ENCODE results near the gene PLCH2. TPM values are rescaled to one million over a fixed set of nuclear protein-coding genes. Genes with fewer than 3 reads are reported as not detected.

PLCH2 gene
- total RNA-seq, 1 experiment from 2014 or later, result 0.27 TPM

GRCh38 chr1:2495026-2495425 is 18.9 kb downstream of the PLCH2 start:
- Mint-ChIP-seq H3K4me1 (ENCODE audit: low read depth, unreplicated experiment) (peaks cover 7% of the 10 kb centered on the region), H3K27me3 (ENCODE audit: insufficient read depth, unreplicated experiment) (no peaks in the 10 kb centered on the region), H3K36me3 (ENCODE audit: insufficient read depth, unreplicated experiment) (no peaks in the 10 kb centered on the region), H3K27ac (ENCODE audit: unreplicated experiment) (peak overlapping the region; percentile 72), H3K4me3 (ENCODE audit: unreplicated experiment) (no peak overlapping the region), H3K9me3 (ENCODE audit: unreplicated experiment) (no peaks in the 10 kb centered on the region)
- TF ChIP-seq, protein P1, sequence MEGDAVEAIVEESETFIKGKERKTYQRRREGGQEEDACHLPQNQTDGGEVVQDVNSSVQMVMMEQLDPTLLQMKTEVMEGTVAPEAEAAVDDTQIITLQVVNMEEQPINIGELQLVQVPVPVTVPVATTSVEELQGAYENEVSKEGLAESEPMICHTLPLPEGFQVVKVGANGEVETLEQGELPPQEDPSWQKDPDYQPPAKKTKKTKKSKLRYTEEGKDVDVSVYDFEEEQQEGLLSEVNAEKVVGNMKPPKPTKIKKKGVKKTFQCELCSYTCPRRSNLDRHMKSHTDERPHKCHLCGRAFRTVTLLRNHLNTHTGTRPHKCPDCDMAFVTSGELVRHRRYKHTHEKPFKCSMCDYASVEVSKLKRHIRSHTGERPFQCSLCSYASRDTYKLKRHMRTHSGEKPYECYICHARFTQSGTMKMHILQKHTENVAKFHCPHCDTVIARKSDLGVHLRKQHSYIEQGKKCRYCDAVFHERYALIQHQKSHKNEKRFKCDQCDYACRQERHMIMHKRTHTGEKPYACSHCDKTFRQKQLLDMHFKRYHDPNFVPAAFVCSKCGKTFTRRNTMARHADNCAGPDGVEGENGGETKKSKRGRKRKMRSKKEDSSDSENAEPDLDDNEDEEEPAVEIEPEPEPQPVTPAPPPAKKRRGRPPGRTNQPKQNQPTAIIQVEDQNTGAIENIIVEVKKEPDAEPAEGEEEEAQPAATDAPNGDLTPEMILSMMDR (IDR thresholded peaks at IDR 0.05; ENCODE audit: insufficient read depth in 1 of 2, low read depth in 1 of 2, low read length in 1 of 2, severe bottlenecking in 1 of 2, unreplicated experiment in 1 of 2), result no peak
- H3K27me3 ChIP-seq (replicated peaks; ENCODE audit: control insufficient read depth, insufficient read depth, low read length), result no peaks in the 10 kb centered on the region
- BruUV-seq (replicated peaks), result no TSS peak
- H3K4me1 ChIP-seq, result peaks cover 12% of the 10 kb centered on the region
- CTCF ChIA-PET, result no interaction called here
- POLR2A ChIA-PET, result no interaction called here
- intact Hi-C loops (cut with micrococcal nuclease; ENCODE audit: unreplicated experiment), result no loop called here
- H3K4me3 ChIP-seq (ENCODE audit: low read depth, low read length), result no peak overlapping the region
- H3K36me3 ChIP-seq (ENCODE audit: control insufficient read depth, insufficient read depth, low read length), result no peaks in the 10 kb centered on the region
- H3K9me3 ChIP-seq, result no peaks in the 10 kb centered on the region
- DNase-seq, result no peak

- H3K4me1 ChIP-seq, result peaks cover 12% of the 10 kb centered on the region
- POLR2A ChIA-PET, result no interaction called here
- H3K4me3 Mint-ChIP-seq (ENCODE audit: unreplicated experiment), result no peak overlapping the region
- no peak overlapping the region for H3K27ac Mint-ChIP-seq (ENCODE audit: unreplicated experiment)
- CTCF ChIA-PET, result no interaction called here
- DNase-seq, result no peak
- no peaks in the 10 kb centered on the region for H3K9me3 ChIP-seq
- intact Hi-C loops (cut with micrococcal nuclease; ENCODE audit: unreplicated experiment), result no loop called here
- H3K27me3 Mint-ChIP-seq (ENCODE audit: insufficient read depth, unreplicated experiment), result no peaks in the 10 kb centered on the region
- no peaks in the 10 kb centered on the region for H3K9me3 Mint-ChIP-seq (ENCODE audit: unreplicated experiment)
- H3K4me3 ChIP-seq (ENCODE audit: low read depth, low read length), result no peak overlapping the region
- H3K36me3 Mint-ChIP-seq (ENCODE audit: insufficient read depth, unreplicated experiment), result no peaks in the 10 kb centered on the region
- no peaks in the 10 kb centered on the region for H3K27me3 ChIP-seq (replicated peaks; ENCODE audit: control insufficient read depth, insufficient read depth, low read length)
- TF ChIP-seq, protein P1 (IDR thresholded peaks at IDR 0.05; ENCODE audit: insufficient read depth in 1 of 2, low read depth in 1 of 2, low read length in 1 of 2, severe bottlenecking in 1 of 2, unreplicated experiment in 1 of 2), result no peak
- BruUV-seq (replicated peaks), result no TSS peak
- H3K4me1 Mint-ChIP-seq (ENCODE audit: low read depth, unreplicated experiment), result peaks cover 7% of the 10 kb centered on the region
- H3K36me3 ChIP-seq (ENCODE audit: control insufficient read depth, insufficient read depth, low read length), result no peaks in the 10 kb centered on the region
Observed at GRCh38 chr1:2495546-2495945, 19.5 kb downstream of the PLCH2 start.

GRCh38 chr1:2496087-2496622 is 20.1 kb downstream of the PLCH2 start:
- ChIA-PET CTCF (no interaction called here), POLR2A (no interaction called here)
- no TSS peak for BruUV-seq (replicated peaks)
- Mint-ChIP-seq H3K27ac (ENCODE audit: unreplicated experiment) (no peak overlapping the region), H3K36me3 (ENCODE audit: insufficient read depth, unreplicated experiment) (no peaks in the 10 kb centered on the region), H3K27me3 (ENCODE audit: insufficient read depth, unreplicated experiment) (no peaks in the 10 kb centered on the region), H3K4me1 (ENCODE audit: low read depth, unreplicated experiment) (peaks cover 7% of the 10 kb centered on the region), H3K4me3 (ENCODE audit: unreplicated experiment) (no peak overlapping the region), H3K9me3 (ENCODE audit: unreplicated experiment) (no peaks in the 10 kb centered on the region)
- no peaks in the 10 kb centered on the region for H3K36me3 ChIP-seq (ENCODE audit: control insufficient read depth, insufficient read depth, low read length)
- peaks cover 12% of the 10 kb centered on the region for H3K4me1 ChIP-seq
- no peaks in the 10 kb centered on the region for H3K27me3 ChIP-seq (replicated peaks; ENCODE audit: control insufficient read depth, insufficient read depth, low read length)
- H3K9me3 ChIP-seq, result no peaks in the 10 kb centered on the region
- intact Hi-C loops (cut with micrococcal nuclease; ENCODE audit: unreplicated experiment), result no loop called here
- no peak overlapping the region for H3K4me3 ChIP-seq (ENCODE audit: low read depth, low read length)
- no peak for DNase-seq
- TF ChIP-seq, protein P1 (IDR thresholded peaks at IDR 0.05; ENCODE audit: insufficient read depth in 1 of 2, low read depth in 1 of 2, low read length in 1 of 2, severe bottlenecking in 1 of 2, unreplicated experiment in 1 of 2), result no peak
